ENCODE data around the gene NPHS1. TPM values are rescaled to one million over a fixed set of nuclear protein-coding genes. Genes with fewer than 3 reads are reported as not detected.

Gene NPHS1, protein sequence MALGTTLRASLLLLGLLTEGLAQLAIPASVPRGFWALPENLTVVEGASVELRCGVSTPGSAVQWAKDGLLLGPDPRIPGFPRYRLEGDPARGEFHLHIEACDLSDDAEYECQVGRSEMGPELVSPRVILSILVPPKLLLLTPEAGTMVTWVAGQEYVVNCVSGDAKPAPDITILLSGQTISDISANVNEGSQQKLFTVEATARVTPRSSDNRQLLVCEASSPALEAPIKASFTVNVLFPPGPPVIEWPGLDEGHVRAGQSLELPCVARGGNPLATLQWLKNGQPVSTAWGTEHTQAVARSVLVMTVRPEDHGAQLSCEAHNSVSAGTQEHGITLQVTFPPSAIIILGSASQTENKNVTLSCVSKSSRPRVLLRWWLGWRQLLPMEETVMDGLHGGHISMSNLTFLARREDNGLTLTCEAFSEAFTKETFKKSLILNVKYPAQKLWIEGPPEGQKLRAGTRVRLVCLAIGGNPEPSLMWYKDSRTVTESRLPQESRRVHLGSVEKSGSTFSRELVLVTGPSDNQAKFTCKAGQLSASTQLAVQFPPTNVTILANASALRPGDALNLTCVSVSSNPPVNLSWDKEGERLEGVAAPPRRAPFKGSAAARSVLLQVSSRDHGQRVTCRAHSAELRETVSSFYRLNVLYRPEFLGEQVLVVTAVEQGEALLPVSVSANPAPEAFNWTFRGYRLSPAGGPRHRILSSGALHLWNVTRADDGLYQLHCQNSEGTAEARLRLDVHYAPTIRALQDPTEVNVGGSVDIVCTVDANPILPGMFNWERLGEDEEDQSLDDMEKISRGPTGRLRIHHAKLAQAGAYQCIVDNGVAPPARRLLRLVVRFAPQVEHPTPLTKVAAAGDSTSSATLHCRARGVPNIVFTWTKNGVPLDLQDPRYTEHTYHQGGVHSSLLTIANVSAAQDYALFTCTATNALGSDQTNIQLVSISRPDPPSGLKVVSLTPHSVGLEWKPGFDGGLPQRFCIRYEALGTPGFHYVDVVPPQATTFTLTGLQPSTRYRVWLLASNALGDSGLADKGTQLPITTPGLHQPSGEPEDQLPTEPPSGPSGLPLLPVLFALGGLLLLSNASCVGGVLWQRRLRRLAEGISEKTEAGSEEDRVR (N-terminal part only)
- total RNA-seq (2022; extraction: Qiagen RNA extraction; ENCODE audit: low read depth), result 0.41 to 0.83 TPM (median 0.49 TPM) in 5 replicates

DNA sequence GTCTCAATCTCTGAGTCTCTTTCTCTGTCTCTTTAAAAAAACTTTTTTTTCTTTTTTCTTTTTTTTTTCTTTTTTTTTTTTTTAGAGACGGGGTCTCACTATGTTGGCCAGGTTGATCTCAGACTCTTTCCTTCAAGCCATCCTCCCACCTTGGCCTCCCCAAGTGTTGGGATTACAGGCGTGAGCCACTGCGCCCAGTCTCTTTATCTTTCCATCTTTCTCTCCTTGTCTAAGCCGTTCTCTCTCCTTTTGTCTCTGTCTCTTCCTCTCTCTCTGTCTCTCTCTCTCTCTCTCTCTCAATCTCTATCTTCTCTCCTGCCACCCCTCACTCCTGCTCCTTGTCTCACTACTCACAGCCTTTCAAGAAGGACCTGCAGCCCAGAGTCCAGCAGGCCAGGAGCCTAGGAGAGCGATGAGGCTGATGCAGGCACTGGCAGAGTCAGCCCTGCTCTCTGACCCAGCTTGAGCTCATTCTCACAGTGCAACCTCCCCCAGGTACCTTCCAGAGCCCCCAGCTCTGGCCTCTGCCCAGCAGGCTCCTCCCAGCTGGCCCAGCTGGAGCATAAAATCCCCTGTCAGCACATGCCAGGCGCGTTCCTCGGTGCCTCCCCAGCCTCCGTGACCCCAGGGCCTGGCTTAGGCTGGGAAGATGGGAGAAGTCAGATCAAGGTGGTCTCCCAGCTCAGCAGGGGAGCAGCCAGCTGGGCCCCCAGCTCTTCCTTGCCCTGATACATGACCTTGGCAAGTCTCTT lies at the start of gene NPHS1:
Gene NPHS1, minus strand, starts transcription at position 476 of the 752 bp plus-strand sequence. CDS start 667 bp downstream, outside the sequence.

DNA sequence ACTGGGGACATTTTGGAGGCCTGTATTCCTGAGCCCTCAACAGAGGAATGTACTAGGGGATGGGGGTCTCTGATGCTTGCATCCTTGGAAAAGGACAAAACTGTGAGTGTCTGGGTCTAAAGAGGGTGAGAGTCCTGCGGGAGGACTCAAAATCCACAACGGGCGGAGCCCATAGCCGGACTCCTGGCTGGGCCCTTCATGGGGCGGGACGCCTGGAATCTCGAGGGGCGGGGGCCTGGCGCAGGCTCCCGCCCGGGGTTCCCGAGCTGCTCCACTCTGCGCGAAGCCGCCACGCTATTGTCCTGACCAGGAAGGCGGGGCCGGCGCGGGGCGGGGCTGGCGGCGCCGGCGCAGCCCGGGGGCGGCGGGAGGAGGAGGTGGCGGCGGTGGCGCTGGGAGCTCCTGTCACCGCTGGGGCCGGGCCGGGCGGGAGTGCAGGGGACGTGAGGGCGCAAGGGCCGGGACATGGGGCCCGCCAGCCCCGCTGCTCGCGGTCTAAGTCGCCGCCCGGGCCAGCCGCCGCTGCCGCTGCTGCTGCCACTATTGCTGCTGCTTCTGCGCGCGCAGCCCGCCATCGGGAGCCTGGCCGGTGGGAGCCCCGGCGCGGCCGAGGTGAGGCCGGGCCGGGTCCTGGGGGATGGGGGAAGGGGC lies 16.0 kb upstream of the NPHS1 start, which contains the start of gene APLP1:
Gene APLP1, plus strand, starts transcription at position 403 of the 651 bp plus-strand sequence. Its CDS starts 63 bp downstream, at position 466.

GRCh38 chr19:35856546-35857149 lies 4.3 kb upstream of the NPHS1 start, which contains the start of gene KIRREL2:
Gene KIRREL2, plus strand, starts transcription at chr19:35856911. Its CDS starts 209 bp downstream, at chr19:35857120.

DNA sequence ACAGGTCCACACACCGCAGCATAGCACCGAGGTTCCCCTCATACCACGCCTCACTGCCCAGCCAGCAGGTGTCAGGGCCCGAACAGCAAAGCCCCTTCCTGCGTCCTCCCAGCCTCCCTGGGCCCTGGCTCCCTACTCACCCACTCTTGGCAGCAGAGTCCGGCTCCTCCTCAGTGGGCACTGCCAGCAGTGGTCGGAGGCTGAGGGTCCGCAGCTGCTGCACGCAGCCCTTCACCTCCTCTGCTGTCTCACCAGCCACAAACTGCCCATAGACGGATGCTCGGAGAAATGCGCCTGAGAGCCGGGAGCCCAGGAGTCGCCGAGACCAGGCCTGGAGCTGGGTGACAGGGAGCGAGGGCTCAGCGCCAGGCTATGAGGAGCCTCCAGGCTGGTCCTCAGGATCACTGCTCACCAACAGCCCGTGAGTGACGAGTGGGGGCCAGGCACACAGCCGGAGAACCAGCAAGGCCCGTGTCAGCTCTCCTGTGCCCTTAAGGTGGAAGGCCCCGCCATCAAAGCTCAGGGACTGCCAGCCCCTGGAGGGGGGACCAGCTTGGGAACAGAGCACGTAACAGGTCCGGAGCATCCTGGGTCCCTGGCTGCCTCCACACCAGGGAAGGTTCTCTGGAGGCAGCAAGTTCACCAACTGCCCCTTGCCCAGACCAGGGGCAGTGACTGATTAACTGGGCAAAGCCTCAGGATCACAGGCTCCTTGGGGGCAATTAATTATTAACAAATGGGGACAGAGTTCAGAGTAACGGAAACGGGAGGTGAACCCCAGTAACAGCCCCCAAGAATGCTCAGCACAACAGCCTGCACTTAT lies 39.9 kb downstream of the NPHS1 start, which contains the start of gene PRODH2:
Gene PRODH2, minus strand, starts transcription at position 626 of the 823 bp plus-strand sequence. Its CDS starts 40 bp downstream, at position 586.

Other genes with a start within 250 kb of the NPHS1 start
- 12.9 to 17.2 TPM (median 14.8 TPM) in 5 replicates for gene HAUS5, start 239.8 kb downstream of the NPHS1 start, total RNA-seq (2022; extraction: Qiagen RNA extraction; ENCODE audit: low read depth)
- gene RBM42, start 223.5 kb downstream of the NPHS1 start, total RNA-seq (2022; extraction: Qiagen RNA extraction; ENCODE audit: low read depth), result 143 to 210 TPM (median 201 TPM) in 5 replicates
- gene ETV2, start 210.8 kb downstream of the NPHS1 start, total RNA-seq (2022; extraction: Qiagen RNA extraction; ENCODE audit: low read depth), result 1.5 to 2.6 TPM (median 2.4 TPM) in 5 replicates
- 1,280 to 1,484 TPM (median 1,422 TPM) in 5 replicates for gene COX6B1, start 204.2 kb downstream of the NPHS1 start, total RNA-seq (2022; extraction: Qiagen RNA extraction; ENCODE audit: low read depth)
- gene UPK1A, start 186.0 kb downstream of the NPHS1 start, total RNA-seq (2022; extraction: Qiagen RNA extraction; ENCODE audit: low read depth), result 0.62 to 1.1 TPM (median 0.86 TPM) in 5 replicates
- gene ZBTB32, start 147.9 kb downstream of the NPHS1 start, total RNA-seq (2022; extraction: Qiagen RNA extraction; ENCODE audit: low read depth), result not detected in 5 replicates
- 51.4 to 66.0 TPM (median 58.9 TPM) in 5 replicates for gene KMT2B, start 134.5 kb downstream of the NPHS1 start, total RNA-seq (2022; extraction: Qiagen RNA extraction; ENCODE audit: low read depth)
- 9.3 to 12.6 TPM (median 11.0 TPM) in 5 replicates for gene IGFLR1, start 110.1 kb downstream of the NPHS1 start, total RNA-seq (2022; extraction: Qiagen RNA extraction; ENCODE audit: low read depth)
- 26.6 to 28.4 TPM (median 27.0 TPM) in 5 replicates for gene U2AF1L4, start 107.1 kb downstream of the NPHS1 start, total RNA-seq (2022; extraction: Qiagen RNA extraction; ENCODE audit: low read depth)
- gene PSENEN, start 106.9 kb downstream of the NPHS1 start, total RNA-seq (2022; extraction: Qiagen RNA extraction; ENCODE audit: low read depth), result 278 to 327 TPM (median 289 TPM) in 5 replicates
- gene LIN37, start 103.9 kb downstream of the NPHS1 start, total RNA-seq (2022; extraction: Qiagen RNA extraction; ENCODE audit: low read depth), result 17.4 to 27.7 TPM (median 23.3 TPM) in 5 replicates
- 0.26 to 0.50 TPM (median 0.38 TPM) in 5 replicates for gene HSPB6, start 95.5 kb downstream of the NPHS1 start, total RNA-seq (2022; extraction: Qiagen RNA extraction; ENCODE audit: low read depth)
- 23.9 to 34.7 TPM (median 27.4 TPM) in 5 replicates for gene PROSER3, start 94.3 kb downstream of the NPHS1 start, total RNA-seq (2022; extraction: Qiagen RNA extraction; ENCODE audit: low read depth)
- 3.5 to 8.1 TPM (median 5.6 TPM) in 5 replicates for gene ARHGAP33, start 76.9 kb downstream of the NPHS1 start, total RNA-seq (2022; extraction: Qiagen RNA extraction; ENCODE audit: low read depth)
- gene PRODH2, start 39.7 kb downstream of the NPHS1 start, total RNA-seq (2022; extraction: Qiagen RNA extraction; ENCODE audit: low read depth), result 0.17 to 0.50 TPM (median 0.25 TPM) in 5 replicates
- 0.47 to 0.65 TPM (median 0.51 TPM) in 5 replicates for gene KIRREL2, start 4.4 kb upstream of the NPHS1 start, total RNA-seq (2022; extraction: Qiagen RNA extraction; ENCODE audit: low read depth)
- 66.5 to 99.5 TPM (median 89.7 TPM) in 5 replicates for gene APLP1, start 16.1 kb upstream of the NPHS1 start, total RNA-seq (2022; extraction: Qiagen RNA extraction; ENCODE audit: low read depth)
- 6.9 to 9.4 TPM (median 8.2 TPM) in 5 replicates for gene NFKBID, start 48.0 kb upstream of the NPHS1 start, total RNA-seq (2022; extraction: Qiagen RNA extraction; ENCODE audit: low read depth)
- 0.40 to 0.81 TPM (median 0.57 TPM) in 4 of 5 replicates, not detected in the other for gene HCST, start 50.0 kb upstream of the NPHS1 start, total RNA-seq (2022; extraction: Qiagen RNA extraction; ENCODE audit: low read depth)
- gene TYROBP, start 55.8 kb upstream of the NPHS1 start, total RNA-seq (2022; extraction: Qiagen RNA extraction; ENCODE audit: low read depth), result not detected in 5 replicates
- 16.7 to 26.3 TPM (median 20.5 TPM) in 5 replicates for gene LRFN3, start 83.9 kb upstream of the NPHS1 start, total RNA-seq (2022; extraction: Qiagen RNA extraction; ENCODE audit: low read depth)
- 30.3 to 52.4 TPM (median 46.9 TPM) in 5 replicates for gene SDHAF1, start 142.7 kb upstream of the NPHS1 start, total RNA-seq (2022; extraction: Qiagen RNA extraction; ENCODE audit: low read depth)
- 0.23 to 0.50 TPM (median 0.36 TPM) in 4 of 5 replicates, not detected in the other for gene SYNE4, start 156.3 kb upstream of the NPHS1 start, total RNA-seq (2022; extraction: Qiagen RNA extraction; ENCODE audit: low read depth)
- 23.1 to 33.9 TPM (median 26.5 TPM) in 5 replicates for gene ALKBH6, start 161.7 kb upstream of the NPHS1 start, total RNA-seq (2022; extraction: Qiagen RNA extraction; ENCODE audit: low read depth)
- 0.83 to 1.4 TPM (median 1.0 TPM) in 5 replicates for gene CLIP3, start 180.4 kb upstream of the NPHS1 start, total RNA-seq (2022; extraction: Qiagen RNA extraction; ENCODE audit: low read depth)
- 4.1 to 7.8 TPM (median 6.5 TPM) in 5 replicates for gene THAP8, start 201.8 kb upstream of the NPHS1 start, total RNA-seq (2022; extraction: Qiagen RNA extraction; ENCODE audit: low read depth)
- 21.2 to 28.4 TPM (median 26.8 TPM) in 5 replicates for gene WDR62, start 202.4 kb upstream of the NPHS1 start, total RNA-seq (2022; extraction: Qiagen RNA extraction; ENCODE audit: low read depth)

Measured in A549 treated with CpdA at 1 μM for 4 hours (cell line).